ENCODE data around the gene PALMD.

PALMD gene

GRCh38 chr1:99634971-99635624 lies 10.8 kb upstream of the PALMD start:
- DNase-seq (ENCODE audit: low read depth in 2 of 3, low spot score in 2 of 3): no peak

DNA sequence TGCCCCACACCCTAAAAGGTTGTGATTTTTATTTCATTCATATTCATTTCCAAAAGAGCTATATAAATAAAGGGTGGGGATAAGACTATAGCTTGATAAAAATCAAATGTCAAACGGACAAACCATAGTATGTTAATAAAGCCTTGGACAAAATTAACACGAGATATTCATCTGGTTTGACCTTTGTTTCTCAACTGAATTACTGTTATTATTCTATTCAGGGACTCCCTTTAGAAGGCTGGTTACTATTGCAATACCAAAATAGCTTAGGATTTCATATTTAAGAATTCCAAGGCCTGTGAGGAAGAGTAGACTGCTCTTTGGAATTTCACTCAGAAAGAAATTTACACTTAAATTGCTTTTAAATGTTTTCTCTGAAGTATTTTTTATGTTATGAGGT lies 10.2 kb upstream of the PALMD start:
- no peak for DNase-seq (ENCODE audit: low read depth in 2 of 3, low spot score in 2 of 3)

DNA sequence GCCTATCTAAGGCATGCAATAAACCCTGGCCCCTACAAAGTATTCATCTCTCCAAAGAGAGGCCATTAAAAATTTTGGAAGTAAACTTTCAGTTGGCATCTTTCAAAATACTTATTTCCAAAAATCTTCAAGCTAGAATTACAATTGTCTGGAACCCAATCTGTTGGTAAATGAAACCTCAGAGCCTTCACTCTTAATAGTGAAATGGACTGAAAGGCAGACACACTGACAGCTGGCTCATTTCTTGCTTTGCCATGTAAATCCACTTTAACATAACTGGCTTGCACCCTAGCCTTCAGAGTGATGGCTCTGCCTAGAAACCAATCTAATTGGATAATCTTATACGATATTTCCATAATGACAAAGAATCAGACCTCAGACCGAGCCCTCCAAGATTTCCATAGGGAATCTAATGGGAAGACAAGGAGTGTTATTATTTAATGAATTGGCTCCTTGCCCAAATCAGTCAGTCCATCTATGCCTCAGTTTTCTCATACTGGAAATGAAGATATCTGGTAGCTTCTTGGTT lies 9.2 kb upstream of the PALMD start:
- DNase-seq (ENCODE audit: low read depth in 2 of 3, low spot score in 2 of 3): no peak

GRCh38 chr1:99638853-99639252 lies 7.1 kb upstream of the PALMD start:
- no peak for DNase-seq (ENCODE audit: low read depth in 2 of 3, low spot score in 2 of 3)

- no peak for DNase-seq (ENCODE audit: low read depth in 2 of 3, low spot score in 2 of 3)
Observed at GRCh38 chr1:99639408-99639807, 6.5 kb upstream of the PALMD start.

- DNase-seq (ENCODE audit: low read depth in 2 of 3, low spot score in 2 of 3): no peak
Observed at GRCh38 chr1:99639945-99640344, 6.0 kb upstream of the PALMD start.

GRCh38 chr1:99640672-99641071 lies 5.2 kb upstream of the PALMD start:
- no peak for DNase-seq (ENCODE audit: low read depth in 2 of 3, low spot score in 2 of 3)

DNA sequence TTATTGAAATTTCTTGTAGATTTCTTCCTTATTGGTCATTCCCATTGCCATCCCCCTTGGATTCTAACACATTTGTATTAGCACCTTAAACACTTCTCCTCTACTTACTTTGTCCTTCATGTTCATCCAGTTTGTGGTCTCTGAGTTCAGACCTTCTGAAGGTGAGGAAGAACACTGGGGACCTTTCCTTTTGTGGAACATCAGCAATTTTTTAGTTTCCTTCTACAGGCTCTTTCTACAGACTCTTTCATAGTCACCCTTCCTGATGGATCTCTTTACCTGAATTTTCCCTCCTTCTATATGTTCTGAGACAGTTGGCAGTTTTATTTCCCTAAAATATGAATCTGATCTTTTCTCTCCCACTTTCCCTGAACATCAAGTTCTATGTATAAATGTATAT lies 4.4 kb upstream of the PALMD start:
- no peak for DNase-seq (ENCODE audit: low read depth in 2 of 3, low spot score in 2 of 3)

DNA sequence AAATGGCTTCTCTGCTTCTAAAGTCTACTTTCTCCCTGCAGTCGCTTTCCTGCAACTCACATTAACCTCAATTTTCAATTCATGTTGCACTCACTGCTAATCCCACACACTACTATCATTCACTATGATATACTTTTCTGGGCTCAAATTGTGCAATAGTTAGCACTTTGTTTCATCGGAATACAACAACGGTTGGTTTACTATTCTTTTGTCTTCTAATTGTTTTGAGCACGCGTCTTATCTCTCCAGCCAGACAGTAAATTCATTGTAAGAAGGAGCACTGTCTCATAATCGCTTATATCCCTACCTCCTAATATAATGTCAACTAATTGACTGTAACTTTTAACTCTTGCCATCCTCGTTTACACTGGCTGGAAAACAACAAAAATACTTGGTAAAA lies 3.9 kb upstream of the PALMD start:
- DNase-seq (ENCODE audit: low read depth in 2 of 3, low spot score in 2 of 3): no peak

DNA sequence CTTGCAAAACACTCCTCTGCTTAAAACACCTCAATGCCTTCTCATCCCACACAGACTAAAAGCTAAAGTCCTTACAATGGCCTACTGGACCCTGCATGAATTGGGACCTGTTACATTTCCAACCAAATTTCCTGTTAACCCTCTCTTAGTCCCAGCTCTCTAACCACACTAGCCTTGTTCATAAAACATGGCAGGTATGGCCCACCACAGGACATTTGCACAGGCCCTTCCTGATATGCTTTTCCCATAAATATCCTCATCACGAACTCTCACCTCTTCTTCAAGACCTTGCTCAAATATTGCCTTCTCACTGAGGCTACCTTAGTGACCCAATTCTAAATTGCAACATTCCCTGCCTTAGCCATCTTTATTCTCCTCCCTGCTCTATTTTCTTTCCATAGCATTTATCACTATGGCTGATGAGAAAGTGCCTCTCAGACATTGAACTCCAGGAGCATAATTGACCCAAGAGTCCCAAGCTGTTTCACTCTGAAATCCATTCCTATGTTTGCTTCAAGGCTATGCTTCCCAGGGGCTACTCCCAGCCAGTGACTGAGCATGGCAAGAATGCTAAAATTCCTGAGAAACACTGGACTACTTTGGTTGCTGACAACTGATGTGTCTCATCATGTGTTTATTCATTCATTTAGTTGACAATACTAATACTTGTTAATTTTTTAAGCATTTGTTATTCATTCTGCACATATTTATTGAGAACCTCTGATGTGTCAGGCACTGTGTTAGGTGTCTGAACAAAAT lies 2.7 kb upstream of the PALMD start:
- DNase-seq (ENCODE audit: low read depth in 2 of 3, low spot score in 2 of 3): no peak

DNA sequence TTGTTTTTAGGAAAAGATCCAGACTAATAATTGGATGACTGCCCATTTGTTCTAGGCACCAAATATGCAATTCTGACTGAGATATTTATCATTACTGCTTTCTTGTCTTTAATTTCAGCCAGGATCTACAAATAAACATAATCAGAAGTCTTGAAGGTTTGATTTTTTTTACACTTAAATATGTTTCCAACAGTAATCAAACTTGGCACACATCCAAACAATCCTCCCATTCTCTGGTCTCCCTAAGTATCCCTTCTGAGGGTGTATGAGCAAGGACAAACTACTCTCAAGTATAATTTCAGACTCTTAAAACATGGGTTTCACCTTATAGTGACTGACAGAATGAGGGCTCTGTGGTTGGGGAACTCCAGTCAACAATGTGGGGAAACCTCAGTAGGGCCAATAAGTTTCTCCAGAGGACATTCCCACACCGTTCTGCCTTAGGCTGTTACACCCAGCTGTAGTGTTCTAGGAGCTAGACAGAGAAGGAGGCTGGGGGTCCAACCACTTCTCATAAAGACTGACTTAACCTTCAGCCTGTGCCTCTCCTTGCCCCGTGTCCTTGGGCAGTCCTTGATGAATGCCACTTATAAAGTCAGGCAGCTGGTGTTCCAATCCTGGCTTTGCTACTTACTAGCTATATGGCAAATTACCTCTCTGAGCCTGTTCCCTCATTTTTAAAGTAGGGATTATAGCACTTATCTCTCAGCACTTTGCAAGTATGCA lies 1.5 kb upstream of the PALMD start:
- no peak for DNase-seq (ENCODE audit: low read depth in 2 of 3, low spot score in 2 of 3)

GRCh38 chr1:99645203-99645602 lies 710 bp upstream of the PALMD start:
- no peak for DNase-seq (ENCODE audit: low read depth in 2 of 3, low spot score in 2 of 3)

- DNase-seq (ENCODE audit: low read depth in 2 of 3, low spot score in 2 of 3): no peak
Observed at GRCh38 chr1:99646868-99647267, 955 bp downstream of the PALMD start.

- no peak for DNase-seq (ENCODE audit: low read depth in 2 of 3, low spot score in 2 of 3)
Observed at GRCh38 chr1:99647490-99647889, 1.6 kb downstream of the PALMD start.

DNA sequence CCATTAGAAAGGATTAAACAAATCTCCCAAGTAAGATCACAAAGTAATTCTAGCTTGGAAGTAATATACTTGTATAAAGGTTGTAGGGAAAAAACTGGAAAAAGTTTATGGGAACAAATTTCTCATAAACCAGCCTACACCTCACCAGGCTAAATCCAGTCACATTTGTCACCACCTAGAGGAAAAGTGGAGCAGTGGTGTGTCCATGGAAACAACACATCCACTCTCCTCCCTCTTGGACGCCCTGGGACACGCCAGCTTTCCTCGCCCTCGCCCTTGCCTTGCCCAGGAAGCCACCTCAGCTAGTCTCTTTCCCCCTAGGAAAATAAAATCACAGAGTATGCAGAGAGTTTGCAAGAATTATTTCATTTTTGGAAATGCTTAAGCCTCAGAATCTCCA lies 2.2 kb downstream of the PALMD start:
- DNase-seq (ENCODE audit: low read depth in 2 of 3, low spot score in 2 of 3): no peak

- no peak for DNase-seq (ENCODE audit: low read depth in 2 of 3, low spot score in 2 of 3)
Observed at GRCh38 chr1:99650030-99650429, 4.1 kb downstream of the PALMD start.

DNA sequence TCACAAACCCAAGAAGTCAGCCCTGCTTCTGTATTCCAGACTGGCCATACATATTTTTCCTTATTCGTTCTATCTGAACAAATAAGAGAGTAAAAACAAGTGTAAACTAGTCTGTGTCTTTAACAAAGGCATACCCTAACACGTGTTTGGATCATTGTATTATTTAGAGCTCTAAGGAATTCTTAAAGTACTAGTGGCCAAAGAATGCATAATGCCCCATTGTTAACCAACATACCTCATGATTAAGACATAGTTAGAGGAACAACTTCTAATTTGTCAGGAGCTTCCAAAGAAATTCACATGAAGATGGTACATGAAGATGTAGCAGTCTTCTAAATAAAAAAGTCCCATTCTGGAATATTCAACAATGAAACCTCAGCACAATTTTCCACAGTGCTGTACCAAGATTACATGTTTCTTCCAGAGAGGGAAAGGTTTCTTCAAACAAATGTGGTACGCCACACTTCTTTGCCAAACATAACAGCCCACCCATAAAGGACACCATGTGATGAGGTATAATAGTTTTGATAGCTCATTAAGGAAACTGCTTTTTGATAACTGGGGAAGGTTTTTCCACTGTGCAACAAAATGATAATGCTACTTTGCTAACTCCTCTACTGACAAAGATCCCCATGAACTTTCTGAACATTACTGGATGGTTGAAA lies 5.0 kb downstream of the PALMD start:
- DNase-seq (ENCODE audit: low read depth in 2 of 3, low spot score in 2 of 3): no peak

DNA sequence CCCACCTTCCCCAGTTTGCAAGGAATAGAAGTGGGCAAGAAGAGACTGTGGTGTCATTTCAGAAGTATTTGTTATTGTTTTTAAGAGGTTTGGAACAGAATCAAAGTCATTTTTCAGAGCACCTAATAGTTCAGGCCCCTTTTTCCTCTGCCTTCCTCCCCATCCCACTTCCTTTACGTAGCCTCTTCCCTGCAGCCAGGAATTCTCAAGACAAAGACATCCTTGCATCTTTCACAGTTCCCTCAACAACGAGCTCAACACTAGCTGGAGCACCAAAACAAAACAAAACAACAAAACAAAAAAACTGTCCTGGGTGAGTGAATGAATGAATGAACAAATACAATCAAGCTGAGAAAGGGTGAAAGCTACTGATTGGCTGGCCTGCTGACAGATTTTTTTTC lies 7.0 kb downstream of the PALMD start:
- no peak for DNase-seq (ENCODE audit: low read depth in 2 of 3, low spot score in 2 of 3)

- no peak for DNase-seq (ENCODE audit: low read depth in 2 of 3, low spot score in 2 of 3)
Observed at GRCh38 chr1:99655376-99655775, 9.5 kb downstream of the PALMD start.

DNA sequence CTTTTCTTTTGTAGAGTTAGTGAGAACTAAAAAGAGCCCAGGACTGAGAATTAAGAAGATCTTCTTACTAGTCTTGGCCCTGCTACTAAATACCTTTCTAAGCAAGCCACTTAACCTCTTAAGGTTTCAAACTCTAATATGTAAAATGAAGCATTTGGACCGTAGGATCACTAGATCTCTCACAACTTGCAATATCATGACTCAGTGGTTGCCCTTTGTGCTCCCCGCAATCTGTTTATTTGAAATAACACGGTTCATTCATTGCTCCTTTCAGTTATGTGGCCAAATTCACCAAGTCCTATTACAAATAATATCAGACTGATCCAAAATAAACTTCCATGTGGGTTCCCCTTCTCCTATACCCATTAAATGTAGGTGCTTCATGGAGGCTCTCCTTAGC lies 10.8 kb downstream of the PALMD start:
- no peak for DNase-seq (ENCODE audit: low read depth in 2 of 3, low spot score in 2 of 3)

- DNase-seq (ENCODE audit: low read depth in 2 of 3, low spot score in 2 of 3): no peak
Observed at GRCh38 chr1:99657213-99658030, 11.5 kb downstream of the PALMD start.
